ENCODE results near the gene TAOK2.
"Not testable (repeated sequence)": the region's sequence is repeated elsewhere in the genome, so short reads cannot be mapped to it uniquely, and the experiment has no call there.

Gene TAOK2

DNA sequence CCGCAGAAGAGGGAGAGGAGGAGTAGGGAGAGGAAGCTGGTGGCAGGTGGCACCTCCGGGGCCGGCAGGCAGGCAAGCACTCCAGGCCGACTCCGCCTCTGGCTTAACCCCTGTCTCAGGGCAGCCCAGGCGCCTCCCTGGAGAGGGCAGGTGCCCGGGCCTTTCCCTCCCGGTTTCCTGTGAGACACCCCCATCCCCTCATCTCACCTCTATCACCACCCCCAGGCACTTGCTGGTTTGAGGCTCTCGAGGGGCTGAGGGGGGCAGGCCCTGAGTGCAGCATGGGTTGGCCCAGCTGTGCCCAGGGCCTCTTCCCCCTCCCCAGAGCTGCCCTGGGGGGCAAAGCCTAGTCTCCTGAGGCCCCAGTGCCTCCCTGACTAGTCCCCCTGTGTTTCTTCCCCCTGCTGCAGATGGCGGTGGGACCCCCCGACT lies 31.2 kb downstream of the TAOK2 start:
- DNase-seq, result peak; percentile 83

DNA sequence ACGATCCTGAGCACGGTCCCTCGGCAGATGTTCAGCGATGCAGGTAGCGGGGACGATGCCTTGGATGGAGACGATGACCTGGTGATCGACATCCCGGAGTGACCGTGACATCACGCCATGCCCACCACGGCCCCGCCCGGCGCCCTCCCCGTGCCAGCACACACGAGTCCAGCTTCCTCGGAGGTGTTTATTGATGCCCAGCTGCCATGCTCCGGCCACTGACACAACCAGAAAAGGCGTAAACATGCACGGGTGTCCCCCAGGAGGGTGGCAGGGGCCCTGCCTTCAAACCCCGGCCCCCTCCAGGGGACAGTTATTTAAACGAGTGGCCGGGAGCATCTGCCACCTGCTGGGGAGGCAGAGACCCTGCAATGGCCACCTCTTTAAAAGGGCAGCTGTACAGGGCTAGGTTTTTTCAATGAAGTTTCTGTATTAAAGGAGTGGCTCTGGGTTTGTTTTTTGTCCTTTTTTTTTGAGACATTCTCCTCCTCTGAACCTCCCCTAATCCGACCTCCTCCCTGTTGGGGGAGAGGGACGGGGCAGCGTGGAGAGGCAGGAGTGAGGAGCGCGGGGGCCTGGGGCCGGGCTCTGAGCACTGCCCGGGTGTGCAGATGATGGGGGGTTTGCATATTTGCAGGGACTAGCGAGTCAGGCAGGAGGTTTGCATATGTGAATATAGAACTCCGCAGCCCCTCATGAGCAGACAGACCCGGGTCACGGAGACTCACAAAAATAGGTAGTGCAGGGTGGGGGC lies 31.9 kb downstream of the TAOK2 start:
- DNase-seq, result no peak

DNA sequence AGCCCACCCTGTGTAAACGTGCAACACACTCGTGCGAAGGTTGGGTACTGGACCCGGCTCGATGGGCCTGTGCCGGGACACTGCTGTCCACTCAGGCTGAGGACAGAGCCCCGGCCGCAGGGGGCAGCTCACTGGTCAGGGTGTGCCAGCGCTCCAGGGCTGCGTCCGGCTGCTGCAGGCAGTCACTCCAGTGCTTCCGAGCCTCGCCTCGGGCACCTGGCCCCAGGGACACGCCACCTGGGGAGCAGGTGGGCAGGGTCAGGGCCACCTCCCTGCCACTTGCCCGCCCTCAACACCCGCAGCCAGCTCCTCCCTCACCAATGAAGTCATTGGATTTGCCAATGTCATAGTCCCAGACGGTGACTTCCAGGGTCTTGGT lies 32.4 kb downstream of the TAOK2 start:
- DNase-seq, result no peak

GRCh38 chr16:30006659-30007377 lies 33.1 kb downstream of the TAOK2 start:
- DNase-seq, result no peak

DNA sequence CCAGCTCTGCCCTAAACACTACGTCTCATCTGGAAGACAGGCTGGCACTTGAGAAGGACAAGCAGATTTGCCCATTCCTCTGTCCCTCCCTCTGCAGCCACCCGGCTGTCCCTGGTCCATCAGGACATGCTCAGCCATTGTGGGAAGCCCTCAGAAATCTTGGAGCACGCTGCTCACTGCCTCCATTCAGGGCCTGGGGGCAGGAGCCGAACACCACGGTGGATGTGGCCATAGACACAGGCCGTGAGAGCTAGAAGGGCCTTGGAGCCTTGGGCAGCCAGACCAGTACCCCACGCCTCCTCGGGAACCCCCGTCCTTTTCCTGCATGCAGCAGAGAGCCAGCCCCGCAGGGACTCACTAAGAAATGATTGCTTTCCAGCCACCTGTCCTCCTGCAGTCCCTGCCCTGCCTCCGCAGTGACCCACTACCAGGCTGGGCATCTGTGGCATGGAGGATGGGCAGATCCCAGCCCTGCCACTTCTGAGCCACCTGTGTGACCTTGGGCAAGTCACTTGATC lies 33.8 kb downstream of the TAOK2 start:
- no peak for DNase-seq

GRCh38 chr16:30009085-30009862 lies 35.6 kb downstream of the TAOK2 start:
- DNase-seq, result no peak

- no peak for DNase-seq
Observed at GRCh38 chr16:30009990-30010843, 36.5 kb downstream of the TAOK2 start.

DNA sequence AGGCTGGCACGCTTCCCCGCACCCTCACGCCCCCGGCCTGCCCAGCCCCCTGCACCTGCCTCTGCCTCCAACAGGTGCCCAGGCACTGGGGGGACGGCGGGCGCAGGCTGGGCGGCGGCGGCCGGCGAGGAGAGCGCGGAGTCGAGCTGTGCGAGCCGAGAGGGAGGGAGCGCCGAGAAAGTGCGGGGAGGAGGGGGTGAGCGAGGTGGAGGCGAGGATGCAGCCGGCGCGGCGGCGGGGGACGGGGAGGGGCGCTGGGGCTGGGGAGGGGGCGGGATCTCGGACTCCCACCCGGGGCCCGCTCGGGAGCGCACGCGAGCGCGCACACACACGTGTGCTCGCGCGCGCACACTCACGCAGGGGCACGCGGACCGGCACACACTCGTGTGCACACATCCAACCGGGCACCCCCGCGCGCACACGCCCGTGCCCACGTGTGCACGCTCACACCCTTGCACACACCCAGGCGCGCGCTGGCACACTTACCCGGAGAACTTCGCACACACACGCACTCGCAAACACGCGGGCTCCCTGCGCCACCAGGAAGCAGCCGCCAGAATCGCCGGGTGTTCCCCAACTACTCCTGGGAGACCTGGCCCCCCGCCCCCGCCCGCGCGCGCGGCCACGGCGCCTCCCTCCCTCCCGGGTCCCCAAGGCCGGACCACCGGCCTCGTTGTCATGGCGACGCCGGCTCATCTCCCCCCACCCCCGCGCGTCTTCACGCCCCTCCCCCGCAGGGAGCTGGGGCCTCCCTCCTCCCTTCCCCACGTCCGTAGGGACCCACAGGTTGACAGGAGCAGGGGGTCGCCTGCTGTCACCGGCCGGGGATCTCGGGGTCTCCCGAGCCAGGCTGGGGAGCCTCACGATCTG lies 37.4 kb downstream of the TAOK2 start, which contains the start of gene DOC2A:
TSS of gene DOC2A (minus strand) at position 184 of the 870 bp plus-strand sequence. CDS start 805 bp downstream, outside the sequence.
- DNase-seq, result peak; percentile 42

DNA sequence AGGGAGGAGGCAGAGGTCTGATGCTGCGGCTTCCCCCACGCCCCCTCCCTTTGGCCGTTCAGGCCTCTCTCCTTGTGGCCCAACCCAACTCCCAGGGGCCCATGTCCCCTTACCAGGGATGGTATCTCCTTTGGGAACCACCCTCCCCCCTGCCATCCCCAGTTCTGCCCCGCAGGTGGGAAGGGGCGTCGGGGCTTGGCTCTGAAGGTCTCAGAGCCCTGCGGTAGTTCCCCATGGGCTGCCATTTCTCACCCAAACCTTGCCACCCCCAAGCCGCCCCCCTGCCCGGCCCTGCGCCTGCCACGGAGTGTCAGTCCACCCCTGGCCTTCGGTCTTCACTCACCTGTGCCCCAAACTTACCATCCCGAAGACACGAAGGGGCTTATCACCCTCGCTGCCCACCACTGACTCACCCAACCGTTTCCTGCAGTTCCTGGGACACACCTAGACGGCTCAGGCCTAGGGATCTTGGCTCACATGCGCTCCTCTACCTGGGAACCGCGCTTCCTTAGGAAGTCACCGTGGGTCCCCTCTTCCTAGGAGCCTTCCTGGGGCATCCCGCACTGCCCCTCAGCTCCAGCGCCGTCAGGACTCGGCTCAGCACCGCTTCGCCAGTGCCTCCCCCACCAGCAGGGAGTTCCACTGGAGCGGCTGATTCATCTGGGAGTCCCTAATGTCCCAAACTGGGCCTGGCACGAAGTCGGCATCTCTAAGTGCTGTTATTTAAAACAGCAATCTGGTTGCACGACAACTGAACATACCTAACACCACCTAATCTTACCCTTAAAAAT lies 38.2 kb downstream of the TAOK2 start:
- DNase-seq, result no peak

DNA sequence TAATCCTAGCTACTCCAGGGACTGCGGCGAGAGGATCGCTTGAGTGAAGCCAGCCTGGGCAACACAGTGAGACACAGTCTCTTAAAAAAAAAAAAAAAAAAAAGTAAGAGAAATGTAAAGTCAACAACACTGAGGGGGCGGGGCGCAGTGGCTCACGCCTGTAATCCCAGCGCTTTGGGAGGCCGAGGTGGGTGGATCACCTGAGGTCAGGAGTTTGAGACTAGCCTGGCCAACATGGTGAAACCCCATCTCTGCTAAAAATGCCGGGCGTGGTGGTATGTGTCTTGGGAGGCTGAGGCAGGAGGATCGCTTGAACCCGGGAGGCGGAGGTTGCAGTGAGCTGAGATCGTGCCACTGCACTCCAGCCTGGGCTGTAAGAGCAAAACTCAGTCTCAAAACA lies 38.9 kb downstream of the TAOK2 start:
- DNase-seq, result not testable (repeated sequence)

DNA sequence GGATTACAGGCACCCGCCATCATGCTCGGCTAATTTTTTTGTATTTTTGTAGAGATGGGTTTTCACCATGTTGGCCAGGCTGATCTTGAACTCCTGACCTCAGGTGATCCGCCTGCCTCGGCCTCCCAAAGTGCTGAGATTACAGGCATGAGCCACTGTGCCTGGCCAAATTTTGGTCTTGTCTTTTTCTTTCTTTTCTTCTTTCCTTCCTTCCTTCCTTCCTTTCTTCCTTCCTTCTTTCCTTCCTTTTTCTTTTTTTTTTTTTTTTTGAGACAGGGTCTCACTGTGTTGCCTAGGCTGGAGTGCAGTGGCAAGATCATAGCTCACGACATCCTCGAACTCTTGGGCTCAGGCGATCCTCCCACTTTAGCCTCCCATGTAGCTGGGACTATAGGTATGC lies 41.8 kb downstream of the TAOK2 start:
- DNase-seq, result not testable (repeated sequence)

- no peak for DNase-seq
Observed at GRCh38 chr16:30016555-30017276, 43.0 kb downstream of the TAOK2 start.

- no peak for DNase-seq
Observed at GRCh38 chr16:30017277-30017656, 43.6 kb downstream of the TAOK2 start.

DNA sequence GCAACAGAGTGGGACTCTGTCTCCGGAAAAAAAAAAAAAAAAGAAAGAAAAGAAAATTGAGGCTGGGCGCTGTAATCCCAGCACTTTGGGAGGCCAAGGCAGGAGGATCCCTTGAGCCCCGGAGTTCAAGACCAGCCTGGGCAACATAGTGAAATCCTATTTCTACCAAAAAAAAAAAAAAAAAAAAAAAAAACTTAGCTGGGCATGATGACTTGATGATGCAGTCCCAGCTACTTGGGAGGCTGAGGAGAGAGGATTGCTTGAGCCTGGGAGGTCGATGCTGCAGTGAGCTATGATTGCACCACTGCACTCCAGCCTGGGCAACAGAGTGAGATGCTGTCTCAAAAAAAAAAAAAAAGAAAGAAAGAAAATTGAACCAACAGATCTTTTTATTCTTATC lies 44.3 kb downstream of the TAOK2 start:
- DNase-seq, result not testable (repeated sequence)

DNA sequence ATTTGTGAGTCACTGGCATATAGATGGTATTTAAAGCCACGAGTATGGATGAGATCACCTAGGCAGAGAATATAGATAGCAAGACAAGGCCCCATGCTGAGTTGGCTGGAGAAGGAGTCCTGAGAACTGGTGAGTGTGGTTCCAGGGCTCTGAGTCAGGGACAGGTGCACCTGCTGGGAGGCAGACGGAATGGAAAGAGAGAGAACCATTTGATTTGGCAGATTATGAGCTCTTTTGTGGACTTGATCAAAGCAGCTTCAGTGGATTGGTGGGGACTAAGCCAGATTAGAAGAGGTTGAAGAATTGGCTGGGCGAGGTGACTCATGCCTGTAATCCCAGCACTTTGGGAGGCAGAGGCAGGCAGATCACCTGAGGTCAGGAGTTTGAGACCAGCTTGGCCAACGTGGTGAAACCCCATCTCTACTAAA lies 45.1 kb downstream of the TAOK2 start:
- no peak for DNase-seq

GRCh38 chr16:30022887-30023286 lies 49.2 kb downstream of the TAOK2 start, which contains the start of gene C16orf92:
C16orf92 (plus strand) TSS chr16:30023198; CDS start chr16:30023341, 143 bp downstream.
- DNase-seq, result no peak

DNA sequence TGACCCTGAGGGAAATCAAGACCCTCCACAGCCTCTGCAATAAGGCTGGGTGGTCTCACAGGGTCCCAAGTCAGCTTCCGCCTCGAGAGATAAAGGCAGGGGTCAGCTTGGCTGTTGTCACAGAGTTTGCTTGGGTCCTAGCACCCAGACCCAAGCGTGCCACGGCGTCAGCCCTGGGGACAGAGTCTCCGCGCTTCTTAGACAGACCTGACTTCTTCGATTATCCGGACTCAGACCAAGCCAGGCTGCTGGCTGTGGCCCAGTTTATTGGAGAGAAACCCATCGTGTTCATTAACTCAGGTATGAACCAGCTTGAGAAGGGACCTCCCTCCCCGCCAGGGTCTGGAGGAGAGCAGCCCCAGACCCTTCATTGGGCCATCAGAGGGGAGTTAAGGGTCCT lies 49.9 kb downstream of the TAOK2 start:
- DNase-seq, result no peak

DNA sequence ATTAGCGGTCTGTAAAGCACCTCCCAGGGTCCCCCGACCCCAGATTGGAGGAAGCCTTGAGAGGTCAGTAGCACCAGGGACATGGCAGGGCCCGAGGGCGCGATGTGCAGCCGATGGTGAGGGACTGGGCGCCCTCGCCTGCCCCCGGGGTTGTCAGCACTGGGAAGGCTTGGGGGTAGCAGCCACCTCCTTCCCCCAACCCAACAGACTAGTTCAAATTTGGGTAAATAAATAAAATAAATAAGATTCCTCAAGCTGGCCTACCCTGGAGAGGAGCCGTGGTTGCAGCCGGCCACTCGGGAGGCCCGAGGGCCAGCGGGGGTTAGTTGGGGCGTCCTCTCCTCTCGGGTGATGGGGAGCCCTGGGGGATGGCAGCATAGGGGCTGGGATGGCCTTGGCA lies 50.8 kb downstream of the TAOK2 start:
- DNase-seq, result no peak

GRCh38 chr16:30025156-30025555 lies 51.5 kb downstream of the TAOK2 start:
- no peak for DNase-seq

DNA sequence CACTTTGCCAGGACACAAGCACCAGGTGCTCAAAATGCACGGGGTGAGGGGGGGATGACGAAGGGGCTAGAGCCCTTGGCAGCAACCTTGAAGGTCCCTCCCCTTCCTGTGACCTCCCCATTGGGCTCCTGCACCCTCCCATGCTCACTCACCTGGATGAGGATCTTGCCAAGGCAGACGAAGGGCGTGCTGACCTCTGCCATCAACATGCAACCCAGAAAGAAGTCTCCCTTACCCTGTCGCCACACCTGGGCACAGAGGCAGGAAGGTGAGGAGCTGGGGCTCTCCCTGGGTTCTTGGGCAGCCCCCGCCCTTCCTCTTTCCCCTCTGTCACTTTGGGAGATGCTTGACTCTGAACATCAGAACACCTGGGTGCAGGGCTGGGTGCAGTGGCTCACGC lies 51.9 kb downstream of the TAOK2 start:
- DNase-seq, result no peak
